ENCODE results near the gene PCDH19.
"Not testable (repeated sequence)": the region's sequence is repeated elsewhere in the genome, so short reads cannot be mapped to it uniquely, and the experiment has no call there.

The PCDH19 gene, protein sequence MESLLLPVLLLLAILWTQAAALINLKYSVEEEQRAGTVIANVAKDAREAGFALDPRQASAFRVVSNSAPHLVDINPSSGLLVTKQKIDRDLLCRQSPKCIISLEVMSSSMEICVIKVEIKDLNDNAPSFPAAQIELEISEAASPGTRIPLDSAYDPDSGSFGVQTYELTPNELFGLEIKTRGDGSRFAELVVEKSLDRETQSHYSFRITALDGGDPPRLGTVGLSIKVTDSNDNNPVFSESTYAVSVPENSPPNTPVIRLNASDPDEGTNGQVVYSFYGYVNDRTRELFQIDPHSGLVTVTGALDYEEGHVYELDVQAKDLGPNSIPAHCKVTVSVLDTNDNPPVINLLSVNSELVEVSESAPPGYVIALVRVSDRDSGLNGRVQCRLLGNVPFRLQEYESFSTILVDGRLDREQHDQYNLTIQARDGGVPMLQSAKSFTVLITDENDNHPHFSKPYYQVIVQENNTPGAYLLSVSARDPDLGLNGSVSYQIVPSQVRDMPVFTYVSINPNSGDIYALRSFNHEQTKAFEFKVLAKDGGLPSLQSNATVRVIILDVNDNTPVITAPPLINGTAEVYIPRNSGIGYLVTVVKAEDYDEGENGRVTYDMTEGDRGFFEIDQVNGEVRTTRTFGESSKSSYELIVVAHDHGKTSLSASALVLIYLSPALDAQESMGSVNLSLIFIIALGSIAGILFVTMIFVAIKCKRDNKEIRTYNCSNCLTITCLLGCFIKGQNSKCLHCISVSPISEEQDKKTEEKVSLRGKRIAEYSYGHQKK (N-terminal part only)

DNA sequence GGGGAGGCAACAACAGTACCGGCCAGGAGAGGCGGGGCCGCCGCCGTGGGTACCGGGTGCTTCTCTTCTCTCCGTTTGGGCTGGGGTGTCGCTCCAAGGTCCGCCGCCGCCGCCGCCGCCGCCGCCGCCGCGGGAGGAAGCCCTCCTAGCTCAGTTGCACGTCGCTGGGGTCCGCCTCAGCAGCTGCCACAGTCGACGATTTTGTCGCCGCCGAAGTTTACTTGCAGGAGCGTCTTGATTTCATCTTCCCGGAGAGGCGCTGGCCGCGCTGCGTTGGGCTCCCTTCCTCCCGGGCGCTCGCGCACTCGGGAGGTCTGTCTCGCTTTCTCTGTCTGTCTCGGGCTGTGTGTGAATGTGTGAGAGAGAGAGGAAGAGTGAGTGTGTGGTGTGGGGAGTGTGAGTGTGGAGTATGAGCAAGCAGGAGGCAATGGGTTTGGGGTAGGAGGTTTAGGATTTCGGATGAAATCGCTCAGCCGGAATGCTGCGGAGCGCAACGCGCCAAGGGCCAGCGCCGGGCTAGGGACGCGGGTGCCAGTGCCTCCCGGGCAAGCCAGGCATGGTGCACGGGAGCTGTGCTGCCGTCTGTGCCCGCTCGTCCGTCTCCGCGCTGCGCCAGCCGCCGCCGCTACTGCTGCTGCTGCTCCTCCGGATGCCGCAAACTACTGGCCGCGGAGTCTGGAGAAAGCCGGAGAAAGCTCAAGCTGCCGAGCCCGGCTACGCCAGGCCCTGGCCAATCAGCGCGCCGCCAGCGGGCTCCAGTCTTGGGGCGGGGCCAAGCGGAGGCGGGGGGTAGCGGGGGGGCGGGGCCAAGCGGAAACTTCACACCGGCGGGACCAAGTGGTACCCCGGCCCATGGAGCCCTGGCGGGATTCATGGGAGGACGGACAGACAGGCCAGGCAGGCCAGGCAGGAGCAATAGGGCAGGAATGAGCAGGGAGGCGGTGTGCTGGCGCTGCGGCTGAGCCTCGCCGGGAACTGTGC, at the start of gene PCDH19:
Gene PCDH19 (minus strand): TSS at position 664 of the 981 bp plus-strand sequence. CDS start 1,676 bp downstream, outside the sequence.
- peak; percentile 58 to 91 for DNase-seq (ENCODE audit: low read depth in 1 of 2, low spot score in 1 of 2)
- no peak for TF ChIP-seq JUND (IDR thresholded peaks at IDR 0.05; ENCODE audit: low read depth)
- in situ Hi-C loops (cut with HindIII; ENCODE audit: low pct_unique_long_range_greater_than_20kb, low sequenced_read_pairs): no loop called here

DNA sequence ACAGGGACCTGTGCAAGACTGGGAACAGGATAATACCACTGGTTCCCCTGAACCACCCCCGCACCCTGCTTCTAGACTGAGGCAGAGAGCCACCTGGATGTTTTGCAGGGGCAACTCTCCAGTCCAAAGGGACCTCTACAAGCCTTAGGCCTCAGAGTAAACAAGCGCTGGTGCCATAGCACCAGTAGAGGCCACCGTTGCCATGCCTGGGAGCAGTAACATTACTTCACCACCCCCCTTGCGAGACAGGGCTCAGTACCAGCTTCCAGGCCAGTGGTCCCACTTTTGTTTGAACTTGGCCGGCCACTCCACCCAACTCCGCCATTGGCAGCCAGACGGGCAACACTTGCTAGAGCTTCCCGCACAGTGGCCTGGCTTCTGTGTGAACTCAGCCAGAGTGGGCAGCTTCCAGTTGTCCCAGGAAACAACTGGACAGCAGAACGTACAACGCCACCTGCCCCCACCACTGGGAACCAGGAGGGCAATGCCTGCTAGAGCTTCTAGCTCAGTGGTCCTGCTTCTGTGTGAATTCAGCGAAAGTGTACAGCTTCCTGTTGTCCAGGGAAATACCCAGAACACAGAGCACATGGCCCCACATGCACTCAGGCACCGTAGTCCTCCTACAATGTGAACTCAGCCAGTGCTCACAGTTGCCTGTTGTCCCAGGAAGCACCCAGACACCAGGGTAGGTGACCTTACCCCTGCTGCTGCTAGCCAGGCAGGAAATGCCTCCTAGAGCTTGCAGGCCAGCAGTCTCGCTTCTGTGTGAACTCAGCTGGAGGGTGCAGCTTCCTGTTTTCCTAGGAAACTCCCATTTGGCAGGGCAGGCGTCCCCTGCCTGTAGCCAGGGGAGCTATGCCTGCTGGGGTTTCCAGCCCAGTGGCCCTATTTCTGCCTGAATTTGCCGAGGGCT, 39.9 kb upstream of the PCDH19 start:
- no peak for DNase-seq (ENCODE audit: low read depth in 1 of 2, low spot score in 1 of 2)
- in situ Hi-C loops (cut with HindIII; ENCODE audit: low pct_unique_long_range_greater_than_20kb, low sequenced_read_pairs): no loop called here
- TF ChIP-seq JUND (IDR thresholded peaks at IDR 0.05; ENCODE audit: low read depth): no peak

DNA sequence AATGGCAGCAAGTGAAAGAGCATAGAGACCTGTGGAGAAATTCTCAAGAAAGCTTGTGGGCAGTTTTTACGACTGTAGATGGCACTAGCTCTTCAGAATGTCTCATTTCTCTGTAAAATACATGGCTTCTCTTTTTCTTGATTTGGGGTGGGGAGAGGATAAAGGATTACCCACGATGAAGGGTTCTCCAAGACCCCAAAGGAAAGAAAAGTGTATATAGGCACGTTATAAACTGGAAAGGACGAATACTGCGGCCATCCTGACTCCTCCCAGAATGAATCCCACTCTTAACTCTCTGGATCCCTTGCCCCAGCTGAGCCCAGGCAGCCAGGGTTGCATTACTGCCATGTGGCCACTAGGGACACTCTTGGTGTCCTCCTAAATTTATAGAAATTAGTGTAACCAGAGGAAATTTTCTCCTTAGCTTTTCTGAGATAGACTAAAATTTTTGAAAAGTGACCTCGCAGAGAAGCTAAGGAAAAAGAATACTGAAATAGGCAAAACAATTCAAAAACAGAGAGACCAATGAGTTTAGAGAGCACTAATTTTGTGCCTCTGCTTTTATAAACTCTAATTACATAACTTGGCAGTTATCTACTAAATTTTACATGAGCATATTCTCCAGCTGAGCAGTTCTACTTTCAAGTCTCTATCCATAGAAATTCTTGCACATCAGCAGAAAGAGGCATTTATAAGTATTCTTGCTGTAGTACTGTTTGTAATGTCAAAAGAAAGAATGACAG, 37.8 kb upstream of the PCDH19 start:
- no peak for TF ChIP-seq JUND (IDR thresholded peaks at IDR 0.05; ENCODE audit: low read depth)
- in situ Hi-C loops (cut with HindIII; ENCODE audit: low pct_unique_long_range_greater_than_20kb, low sequenced_read_pairs): no loop called here
- DNase-seq (ENCODE audit: low read depth in 1 of 2, low spot score in 1 of 2): peak; percentile 18 to 37

DNA sequence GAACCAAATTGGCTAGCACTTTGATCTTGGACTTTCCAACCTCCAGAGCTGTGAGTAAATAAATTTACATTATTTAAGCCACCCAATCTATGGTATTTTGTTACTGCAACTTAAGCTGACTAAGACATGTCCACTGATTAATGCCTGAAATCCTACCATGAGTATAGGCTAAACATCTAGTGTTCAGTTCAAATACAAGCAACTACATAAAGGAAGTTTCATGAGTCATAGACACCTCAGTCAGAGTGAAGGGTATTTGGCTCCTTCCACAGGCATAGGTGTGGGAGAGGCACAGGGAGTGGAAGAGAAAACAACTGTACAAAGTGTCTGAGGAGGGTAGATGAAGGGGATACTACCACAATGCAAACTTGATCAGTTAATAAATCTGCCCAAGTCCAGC, 35.5 kb upstream of the PCDH19 start:
- DNase-seq (ENCODE audit: low read depth in 1 of 2, low spot score in 1 of 2): no peak
- in situ Hi-C loops (cut with HindIII; ENCODE audit: low pct_unique_long_range_greater_than_20kb, low sequenced_read_pairs): no loop called here
- TF ChIP-seq JUND (IDR thresholded peaks at IDR 0.05; ENCODE audit: low read depth): no peak

DNA sequence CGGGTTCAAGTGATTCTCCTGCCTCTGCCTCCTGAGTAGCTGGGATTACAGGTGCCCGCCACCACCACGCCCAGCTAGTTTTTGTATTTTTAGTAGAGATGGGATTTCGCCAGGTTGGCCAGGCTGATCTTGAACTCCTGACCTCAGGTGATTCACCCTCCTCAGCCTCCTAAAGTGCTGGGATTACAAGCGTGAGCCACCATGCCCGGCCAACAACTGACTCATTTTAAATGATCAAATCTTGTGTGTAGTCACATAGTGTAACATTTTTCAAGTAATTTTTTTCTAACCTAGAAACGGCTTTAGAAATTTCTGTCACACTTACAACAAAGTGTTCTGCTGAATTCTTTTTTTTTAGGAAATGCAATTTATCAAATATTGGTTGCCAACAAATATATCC, 31.2 kb upstream of the PCDH19 start:
- in situ Hi-C loops (cut with HindIII; ENCODE audit: low pct_unique_long_range_greater_than_20kb, low sequenced_read_pairs); DNase-seq (ENCODE audit: low read depth in 1 of 2, low spot score in 1 of 2): not testable (repeated sequence)

DNA sequence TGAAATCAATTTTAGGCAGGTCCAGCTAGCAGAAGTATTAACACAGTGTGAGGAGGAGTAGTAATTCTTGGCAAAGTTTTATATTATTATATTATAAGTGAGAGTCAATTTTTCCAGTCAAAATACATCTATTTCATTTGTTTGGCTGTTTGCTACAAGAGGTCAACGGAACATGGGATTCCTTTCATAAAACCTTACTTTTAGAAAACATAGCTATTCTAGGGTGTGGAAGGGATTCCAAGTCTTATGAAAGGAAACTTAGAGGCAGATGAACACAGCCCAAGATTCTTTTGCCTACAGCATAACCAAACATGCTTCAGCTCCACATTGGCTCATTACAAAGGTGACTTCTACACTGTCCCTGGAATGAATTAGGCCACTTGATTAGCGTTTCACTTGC, 29.9 kb upstream of the PCDH19 start:
- in situ Hi-C loops (cut with HindIII; ENCODE audit: low pct_unique_long_range_greater_than_20kb, low sequenced_read_pairs): no loop called here
- no peak for TF ChIP-seq JUND (IDR thresholded peaks at IDR 0.05; ENCODE audit: low read depth)
- no peak for DNase-seq (ENCODE audit: low read depth in 1 of 2, low spot score in 1 of 2)

DNA sequence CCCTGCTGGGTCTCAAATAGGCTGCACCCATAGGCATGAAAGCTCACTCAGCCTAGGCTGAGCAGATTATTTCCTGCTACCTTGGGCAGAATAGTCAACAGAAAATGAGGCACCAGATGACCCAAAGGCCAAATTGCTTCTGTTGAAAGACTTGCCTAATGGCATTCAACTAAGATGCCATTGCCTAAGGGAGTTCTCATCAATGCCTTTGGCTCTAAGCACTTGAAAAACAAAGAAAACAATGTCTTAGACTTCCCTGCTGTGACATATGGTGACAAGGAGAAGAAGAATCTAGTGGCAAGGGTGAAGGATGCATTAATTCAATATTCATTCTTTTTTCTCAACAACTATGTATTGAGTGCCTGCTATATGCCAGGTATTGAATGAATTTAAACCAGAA, 25.7 kb upstream of the PCDH19 start:
- no peak for TF ChIP-seq JUND (IDR thresholded peaks at IDR 0.05; ENCODE audit: low read depth)
- DNase-seq (ENCODE audit: low read depth in 1 of 2, low spot score in 1 of 2): no peak
- in situ Hi-C loops (cut with HindIII; ENCODE audit: low pct_unique_long_range_greater_than_20kb, low sequenced_read_pairs): no loop called here

DNA sequence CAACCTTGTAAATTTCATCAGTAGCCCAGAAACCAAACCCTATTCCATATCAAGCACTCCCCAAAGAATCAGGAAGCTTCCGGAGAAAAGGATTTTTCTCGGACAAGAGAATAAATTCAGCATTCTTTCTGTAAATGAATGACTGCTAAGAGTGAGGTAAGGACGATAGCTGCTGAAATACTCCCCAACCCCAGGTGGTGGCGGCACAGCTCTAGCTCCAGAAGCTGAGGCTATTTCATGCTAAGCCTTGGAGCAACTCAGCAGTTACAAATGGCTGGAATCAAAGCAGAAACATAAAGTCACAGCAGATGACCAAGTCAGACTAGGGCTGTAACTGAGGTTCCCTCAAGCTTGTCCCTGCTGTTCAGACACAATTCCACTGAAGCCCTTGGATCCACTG, 13.9 kb upstream of the PCDH19 start:
- peak; percentile 7 to 21 for DNase-seq (ENCODE audit: low read depth in 1 of 2, low spot score in 1 of 2)
- TF ChIP-seq JUND (IDR thresholded peaks at IDR 0.05; ENCODE audit: low read depth): no peak
- in situ Hi-C loops (cut with HindIII; ENCODE audit: low pct_unique_long_range_greater_than_20kb, low sequenced_read_pairs): no loop called here

DNA sequence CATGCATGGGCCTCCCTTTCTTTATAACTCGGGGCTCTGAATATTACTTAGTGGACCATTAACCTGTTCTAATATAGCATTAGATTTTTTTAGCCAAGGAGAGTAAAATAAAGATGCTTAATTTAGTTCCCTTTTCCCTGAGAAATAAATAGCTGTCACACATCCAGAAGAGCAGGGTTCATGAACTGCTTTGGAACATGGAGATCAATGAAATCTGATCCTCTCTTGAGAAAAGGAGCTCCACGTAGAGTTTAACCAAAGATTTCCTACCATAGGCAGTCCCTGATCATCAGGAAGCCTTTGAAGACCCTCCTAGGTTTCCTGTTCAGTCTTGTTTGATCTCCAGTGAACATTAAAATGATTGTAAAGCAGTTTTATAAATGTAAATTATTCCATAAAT, 8.5 kb upstream of the PCDH19 start:
- TF ChIP-seq JUND (IDR thresholded peaks at IDR 0.05; ENCODE audit: low read depth): no peak
- no peak for DNase-seq (ENCODE audit: low read depth in 1 of 2, low spot score in 1 of 2)
- in situ Hi-C loops (cut with HindIII; ENCODE audit: low pct_unique_long_range_greater_than_20kb, low sequenced_read_pairs): no loop called here

DNA sequence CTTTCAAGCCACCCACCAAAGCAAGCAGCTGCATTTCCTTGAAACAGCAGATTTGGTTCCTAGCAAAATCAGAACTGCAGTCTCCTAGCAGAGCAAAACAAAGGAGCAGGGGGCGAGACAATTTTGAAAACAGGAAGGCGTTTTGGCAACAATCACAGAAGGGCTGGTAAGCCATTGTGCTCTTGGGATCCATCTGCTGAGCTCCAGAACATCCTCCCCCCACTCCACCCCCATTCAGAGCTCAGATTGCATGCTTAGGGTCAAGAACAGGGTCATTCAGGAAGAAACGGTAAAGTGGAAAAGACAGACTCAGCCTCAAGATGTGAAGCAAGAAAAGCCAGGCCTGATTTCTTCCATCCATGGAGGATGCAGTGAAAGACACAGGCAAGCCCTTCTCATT, 7.6 kb upstream of the PCDH19 start:
- no peak for TF ChIP-seq JUND (IDR thresholded peaks at IDR 0.05; ENCODE audit: low read depth)
- no peak for DNase-seq (ENCODE audit: low read depth in 1 of 2, low spot score in 1 of 2)
- in situ Hi-C loops (cut with HindIII; ENCODE audit: low pct_unique_long_range_greater_than_20kb, low sequenced_read_pairs): no loop called here

DNA sequence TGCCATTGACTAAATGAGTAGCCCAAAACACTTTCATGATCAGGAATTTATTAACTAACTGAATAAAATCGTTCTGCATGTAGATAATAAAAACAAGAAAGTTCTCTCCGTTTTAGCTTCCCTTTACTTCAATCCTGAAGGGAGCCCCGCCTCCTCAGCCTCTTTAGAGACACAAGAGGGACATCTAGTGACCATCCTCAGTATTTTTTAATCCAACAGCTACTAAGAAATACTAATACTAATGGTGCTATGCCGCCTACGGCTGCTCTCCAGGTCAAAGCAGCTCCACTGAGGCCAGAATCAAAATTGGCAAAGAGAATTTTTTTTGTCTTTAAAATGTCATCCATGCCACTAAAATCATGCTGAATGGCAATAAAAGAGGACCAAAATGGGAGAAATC, 3.2 kb upstream of the PCDH19 start:
- no peak for TF ChIP-seq JUND (IDR thresholded peaks at IDR 0.05; ENCODE audit: low read depth)
- peak; percentile 26 to 59 for DNase-seq (ENCODE audit: low read depth in 1 of 2, low spot score in 1 of 2)
- in situ Hi-C loops (cut with HindIII; ENCODE audit: low pct_unique_long_range_greater_than_20kb, low sequenced_read_pairs): no loop called here

Data from T47D (cell line).